Endometrial microvascular endothelial cells (primary cell): ENCODE data around the gene NBAS. TPM values are rescaled to one million over a fixed set of nuclear protein-coding genes. Genes with fewer than 3 reads are reported as not detected.

Experiments used
- in situ Hi-C: cut with HindIII; loops from 2 replicates; pipeline ENCODE4 v1.10.0; 2017; ENCODE audit warnings: low sequenced_read_pairs, low pct_unique_long_range_greater_than_20kb; ENCODE audit errors: inconsistent ontology term
- total RNA-seq: library from RNA; depleted of rRNA; stranded (reverse); fragments of >200 nt; gene quantifications from one replicate; pipeline ENCODE4 v1.2.3, GENCODE V29; 2015; ENCODE audit errors: inconsistent ontology term

The NBAS gene
- total RNA-seq, 1 donor from 2014 or later, result 40.5 TPM

GRCh38 chr2:15391751-15392150, 169.4 kb downstream of the NBAS start:
- in situ Hi-C loops, result no loop called here

GRCh38 chr2:15389895-15390294, 171.2 kb downstream of the NBAS start:
- in situ Hi-C loops, result no loop called here

DNA sequence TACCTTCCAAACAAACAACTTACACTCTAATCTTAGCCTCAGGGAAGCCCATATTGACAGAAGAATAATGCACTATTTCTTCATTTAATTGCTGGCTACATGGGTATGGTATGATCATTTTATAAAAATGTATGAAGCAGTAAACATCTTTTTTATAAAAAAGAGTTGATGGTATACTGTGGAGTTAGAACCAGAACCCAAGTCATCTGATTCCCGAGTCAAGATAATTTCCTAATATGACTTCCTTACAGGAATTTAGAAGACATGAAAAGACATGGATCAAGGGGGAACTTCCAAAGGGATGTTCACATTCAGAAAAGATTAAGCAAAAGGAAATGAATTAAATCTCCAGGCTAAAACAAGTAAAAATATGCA, 171.8 kb downstream of the NBAS start:
- in situ Hi-C loops, result no loop called here

- in situ Hi-C loops, result no loop called here
Measured at GRCh38 chr2:15388406-15389325, 172.5 kb downstream of the NBAS start.

GRCh38 chr2:15385184-15385583, 175.9 kb downstream of the NBAS start:
- in situ Hi-C loops, result no loop called here

DNA sequence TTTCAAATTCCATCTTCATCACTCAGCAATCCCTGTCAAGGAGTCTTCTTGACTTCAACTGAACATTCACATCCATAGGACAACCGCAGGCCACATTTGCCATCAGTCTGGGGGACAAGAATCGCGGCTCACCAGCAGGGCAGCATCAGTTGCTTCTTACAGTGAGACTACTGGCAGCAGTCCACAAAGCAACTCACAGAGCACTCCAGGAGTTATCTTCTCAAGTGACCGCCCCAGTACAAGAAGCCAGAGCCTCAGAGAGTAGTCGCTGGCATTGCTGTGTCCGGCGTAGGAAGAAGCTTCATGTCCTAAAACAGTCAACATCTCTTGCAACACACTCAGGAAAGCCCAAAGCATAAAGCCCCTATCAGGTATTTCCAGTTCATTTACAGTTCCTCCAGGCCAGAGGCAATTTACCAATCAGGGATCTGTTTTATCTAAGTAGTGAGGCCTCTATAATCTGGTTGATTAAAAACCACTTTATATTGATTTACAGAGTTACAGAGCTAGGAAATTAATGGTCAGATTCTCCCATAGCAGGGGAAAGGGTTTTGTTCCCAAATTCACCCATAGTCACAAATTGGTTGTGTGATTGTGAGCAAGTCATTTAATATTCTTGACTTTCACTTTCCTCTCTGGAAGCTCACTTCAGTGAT, 177.3 kb downstream of the NBAS start:
- in situ Hi-C loops, result no loop called here

GRCh38 chr2:15378148-15378908, 182.8 kb downstream of the NBAS start:
- in situ Hi-C loops, result no loop called here

DNA sequence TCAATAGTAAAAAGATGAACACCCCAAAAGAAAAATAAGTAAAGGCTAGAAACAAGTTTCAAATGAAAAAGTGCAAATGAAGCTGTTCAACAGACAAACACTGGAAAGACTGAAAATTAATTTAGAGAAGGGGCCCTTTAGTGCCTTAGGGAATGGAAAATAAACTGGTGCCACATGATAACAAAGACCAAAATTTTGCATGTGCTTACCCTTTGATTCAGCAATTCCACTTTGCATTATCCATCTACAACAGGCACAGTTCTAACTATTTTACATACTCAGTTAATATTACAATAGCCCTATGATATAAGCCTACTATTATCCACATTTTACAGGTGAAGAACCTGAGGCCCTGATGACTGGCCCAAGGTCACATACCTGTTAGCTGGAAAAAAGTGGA, 183.9 kb downstream of the NBAS start:
- in situ Hi-C loops, result no loop called here

DNA sequence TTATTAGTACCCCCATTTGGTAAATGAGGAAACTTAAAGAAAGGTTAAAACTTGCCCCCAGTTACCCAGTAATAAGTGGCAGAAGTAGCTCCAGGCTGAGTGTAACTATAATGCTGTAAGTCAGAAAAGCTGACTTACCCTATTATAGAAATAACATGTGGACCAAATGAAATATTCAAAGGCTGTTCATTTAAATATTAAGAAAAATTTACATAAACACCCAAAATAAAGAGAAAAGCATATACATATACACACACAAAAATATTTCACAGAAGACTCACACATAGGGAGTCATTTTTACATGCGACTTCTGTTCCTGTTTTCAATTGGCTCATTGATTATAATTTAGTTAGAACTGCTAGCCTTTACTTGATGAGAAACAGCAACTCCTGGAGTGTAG, 189.1 kb downstream of the NBAS start:
- in situ Hi-C loops, result no loop called here

- in situ Hi-C loops, result no loop called here
Measured at GRCh38 chr2:15369129-15369528, 192.0 kb downstream of the NBAS start.

DNA sequence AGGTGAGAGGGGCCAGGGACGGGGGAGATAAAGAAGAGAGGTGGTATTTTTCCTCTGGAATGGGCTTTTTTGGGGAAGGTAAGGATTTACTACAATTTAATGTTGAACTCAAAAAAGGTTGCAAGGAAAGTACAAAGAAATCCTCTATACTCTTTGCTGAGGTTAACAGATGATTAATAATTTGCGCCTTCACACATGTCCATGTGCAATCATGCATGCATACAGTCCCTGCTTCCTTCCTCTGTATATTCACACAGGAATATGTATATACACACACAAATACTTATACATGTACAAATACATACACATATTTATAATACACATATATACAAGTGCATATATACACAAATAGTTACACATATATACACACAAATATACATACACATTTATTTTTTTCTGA, 193.4 kb downstream of the NBAS start:
- in situ Hi-C loops, result no loop called here

GRCh38 chr2:15367205-15367604, 193.9 kb downstream of the NBAS start:
- in situ Hi-C loops, result no loop called here

GRCh38 chr2:15365411-15365810, 195.7 kb downstream of the NBAS start:
- in situ Hi-C loops, result no loop called here

DNA sequence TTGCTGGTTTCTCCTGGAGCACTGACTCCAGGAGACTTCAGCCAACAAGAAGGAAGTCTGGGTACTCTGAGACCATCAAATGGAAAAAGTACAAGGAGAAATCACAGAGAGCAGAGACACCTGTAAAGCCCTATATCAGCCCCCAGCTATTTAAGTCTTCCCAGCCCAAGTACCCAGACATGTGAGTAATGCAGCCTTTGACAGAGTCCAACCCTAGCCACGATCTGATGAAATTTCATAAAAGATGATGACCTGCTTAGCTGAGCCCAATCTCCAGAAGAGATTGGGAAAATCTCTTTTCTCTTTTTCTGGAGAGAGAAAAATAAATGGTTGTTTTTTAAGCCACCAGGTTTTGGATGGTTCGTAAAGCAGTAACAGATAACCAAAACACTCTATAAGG, 196.6 kb downstream of the NBAS start:
- in situ Hi-C loops, result no loop called here

DNA sequence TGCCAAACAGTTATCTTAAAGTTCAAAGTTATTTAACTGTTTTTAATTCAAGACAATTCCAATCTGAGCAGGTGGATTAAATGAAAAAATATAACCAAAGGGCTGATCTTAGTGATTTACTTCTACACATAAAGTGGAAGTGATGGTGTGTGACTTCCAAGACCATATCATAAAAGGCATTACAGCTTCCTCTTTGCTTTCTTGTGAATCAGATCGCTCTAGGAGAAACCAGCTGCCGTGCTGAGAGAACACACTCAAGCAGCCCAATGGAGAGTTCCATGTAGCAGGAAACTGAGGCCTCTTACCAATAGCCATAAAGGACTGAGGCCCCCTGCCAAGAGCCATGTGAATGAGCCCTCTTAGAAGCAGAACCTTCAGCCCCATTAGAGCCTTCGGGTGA, 197.4 kb downstream of the NBAS start:
- in situ Hi-C loops, result no loop called here

DNA sequence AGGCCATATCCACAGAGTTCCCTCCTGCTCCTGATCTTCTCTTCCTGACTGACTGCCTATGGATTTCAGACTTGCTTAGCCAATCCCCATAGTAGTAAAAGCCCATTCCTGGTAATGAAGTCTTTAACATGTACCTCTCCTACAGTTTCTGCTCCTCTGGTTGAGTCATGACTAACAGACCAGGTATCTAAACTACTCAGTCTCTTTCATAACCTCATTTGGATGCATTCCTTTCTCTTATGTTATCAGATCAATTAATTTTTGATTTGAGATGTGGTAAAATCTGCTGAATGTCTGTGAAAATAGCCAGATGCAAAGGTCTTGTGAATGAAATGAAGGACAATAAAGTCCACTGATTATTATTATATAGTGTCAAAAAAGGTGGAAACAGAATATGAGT, 198.0 kb downstream of the NBAS start:
- in situ Hi-C loops, result no loop called here

DNA sequence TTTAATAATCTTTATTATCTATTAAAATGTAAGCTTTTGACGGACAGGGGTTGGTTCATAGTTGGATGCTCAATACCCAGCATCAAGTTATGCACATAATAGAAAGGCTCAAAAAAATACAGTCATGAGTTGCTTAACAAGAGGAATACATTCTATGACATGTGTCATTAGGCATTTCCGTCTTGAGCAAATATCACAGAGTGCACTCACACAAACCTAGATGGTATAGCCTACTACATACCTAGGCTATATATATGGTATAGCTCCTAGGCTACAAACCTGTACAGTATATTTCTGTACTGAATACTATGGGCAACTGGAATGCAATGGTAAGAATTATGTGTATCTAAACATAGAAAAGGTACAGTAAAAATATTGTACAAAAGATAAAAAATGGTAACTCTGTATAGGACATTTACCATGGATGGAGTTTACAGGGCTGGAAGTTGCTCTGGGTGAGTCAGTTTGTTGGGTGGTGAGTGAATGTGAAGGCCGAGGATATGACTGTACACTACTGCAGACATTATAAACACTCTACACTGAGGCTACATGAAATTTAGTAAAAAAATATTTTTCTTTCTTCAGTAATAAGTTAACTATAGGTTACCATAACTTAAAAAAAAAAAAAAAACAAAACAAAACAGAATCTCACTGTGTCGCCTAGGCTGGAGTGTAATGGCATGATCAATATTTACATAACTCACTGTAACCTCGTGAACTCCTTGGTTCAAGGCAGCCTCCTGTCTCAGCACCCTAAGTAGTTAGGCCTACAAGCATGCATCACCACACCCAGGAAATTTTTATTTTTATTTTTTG, 201.2 kb downstream of the NBAS start:
- in situ Hi-C loops, result no loop called here

DNA sequence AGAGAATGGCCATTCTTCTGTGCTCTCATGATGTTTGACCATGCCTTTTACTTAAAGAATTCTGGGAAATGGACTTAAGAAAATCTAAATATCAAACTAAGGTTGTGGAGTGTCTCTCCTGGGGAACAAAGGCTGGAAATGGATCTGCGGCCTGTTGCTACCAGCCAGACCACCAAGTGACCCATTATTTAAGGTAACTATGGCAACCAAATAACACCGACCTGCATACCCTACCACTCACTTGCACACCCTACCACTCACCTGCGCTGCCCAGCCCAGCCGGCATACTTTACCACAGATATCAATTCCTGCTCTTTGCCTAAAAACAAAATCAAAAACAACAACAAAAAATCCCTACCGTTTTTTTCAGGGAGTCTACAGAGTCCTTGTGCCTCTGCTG, 203.2 kb downstream of the NBAS start:
- in situ Hi-C loops, result no loop called here

GRCh38 chr2:15357186-15357585, 203.9 kb downstream of the NBAS start:
- in situ Hi-C loops, result no loop called here
